T-helper 1 cell (primary cell): Measurements from ENCODE around the gene MDH1.
"Not testable (repeated sequence)": the region's sequence is repeated elsewhere in the genome, so short reads cannot be mapped to it uniquely, and the experiment has no call there.

Source experiments
- DNase-seq, 5 donors: peaks; one replicate each; pipeline ENCODE4 v3.0.0-alpha.2; 2012 to 2020
- total RNA-seq, 4 donors: gene quantifications; one replicate each; lab custom pipeline; 2026; lab: John Stamatoyannopoulos, UW

Gene MDH1
- total RNA-seq = 41.7 to 65.4 (median 52.7) reads per million in 4 donors

DNA sequence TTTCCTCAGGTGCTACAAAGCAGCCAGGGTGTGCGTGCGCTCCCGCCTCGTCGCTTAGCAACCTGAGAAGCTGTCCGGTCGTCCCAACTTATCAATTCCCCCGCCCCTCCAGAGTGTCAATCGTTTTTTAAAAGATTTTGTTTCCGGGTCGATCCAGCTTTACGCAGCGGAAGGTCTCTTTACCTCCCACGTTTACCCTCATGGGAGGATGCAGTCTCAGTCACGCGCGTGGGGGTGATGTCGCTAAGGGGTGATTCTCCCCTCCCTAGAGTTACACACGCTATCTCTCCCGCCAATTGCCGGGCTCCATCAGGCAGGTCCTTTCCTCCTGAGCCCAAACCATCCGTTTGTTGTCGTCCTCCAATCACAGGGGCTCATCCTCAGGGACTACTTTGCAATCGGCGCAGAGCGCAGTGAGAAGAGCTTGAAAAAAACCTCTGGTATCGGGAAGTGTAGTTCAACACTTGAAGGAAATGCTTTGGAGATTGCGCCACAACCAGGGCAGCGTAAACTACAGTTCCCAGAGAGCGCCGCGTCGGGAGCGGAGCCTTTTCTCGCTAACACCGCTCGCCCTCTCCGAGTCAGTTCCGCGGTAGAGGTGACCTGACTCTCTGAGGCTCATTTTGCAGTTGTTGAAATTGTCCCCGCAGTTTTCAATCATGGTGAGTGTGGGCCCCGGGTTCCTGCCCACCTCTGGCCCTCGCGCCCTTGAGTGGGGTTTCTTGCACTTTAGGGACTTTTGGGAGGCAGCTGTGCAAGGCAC, at the start of gene MDH1, which contains the start of gene WDPCP:
Gene MDH1, plus strand, starts transcription at position 579 of the 763 bp plus-strand sequence. Its CDS starts 81 bp downstream, at position 660.
Gene WDPCP, minus strand, starts transcription at position 93 of the 763 bp plus-strand sequence. CDS start 206 bp downstream, outside the sequence.
- peak; percentile 89 to 99 (median 93) for DNase-seq

DNA sequence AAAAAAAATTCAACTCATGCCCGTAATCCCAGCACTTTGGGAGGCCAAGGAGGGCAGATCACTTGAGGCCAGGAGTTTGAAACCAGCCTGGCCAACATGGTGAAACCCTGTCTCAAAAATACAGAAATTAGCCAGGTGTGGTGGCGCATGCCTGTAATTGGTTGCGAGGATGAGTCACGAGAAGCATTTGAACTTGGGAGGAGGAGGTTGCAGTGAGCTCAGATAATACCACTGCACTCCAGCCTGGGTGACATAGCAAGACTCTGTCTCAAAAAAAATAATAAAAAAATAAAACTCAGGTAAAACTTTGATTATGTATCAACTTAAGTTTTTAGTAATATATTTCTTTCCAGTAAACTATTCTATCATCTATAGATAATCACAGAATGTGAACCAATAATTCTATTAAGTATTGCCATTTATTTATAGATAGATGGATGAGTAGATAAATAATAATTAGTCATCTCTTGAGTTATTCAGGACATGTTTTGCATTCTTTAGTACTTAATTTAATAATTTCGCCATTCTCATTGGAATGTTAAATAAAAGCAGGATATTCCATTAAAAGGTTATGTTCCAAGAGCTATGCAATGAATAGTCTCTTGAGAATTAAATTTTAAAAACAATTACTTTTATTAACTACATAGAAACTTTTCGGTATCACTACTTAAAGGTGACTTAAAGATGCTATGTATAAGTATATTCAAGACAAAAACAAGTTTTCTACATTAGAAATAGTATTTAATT, 49.2 kb upstream of the MDH1 start:
- DNase-seq = no peak

DNA sequence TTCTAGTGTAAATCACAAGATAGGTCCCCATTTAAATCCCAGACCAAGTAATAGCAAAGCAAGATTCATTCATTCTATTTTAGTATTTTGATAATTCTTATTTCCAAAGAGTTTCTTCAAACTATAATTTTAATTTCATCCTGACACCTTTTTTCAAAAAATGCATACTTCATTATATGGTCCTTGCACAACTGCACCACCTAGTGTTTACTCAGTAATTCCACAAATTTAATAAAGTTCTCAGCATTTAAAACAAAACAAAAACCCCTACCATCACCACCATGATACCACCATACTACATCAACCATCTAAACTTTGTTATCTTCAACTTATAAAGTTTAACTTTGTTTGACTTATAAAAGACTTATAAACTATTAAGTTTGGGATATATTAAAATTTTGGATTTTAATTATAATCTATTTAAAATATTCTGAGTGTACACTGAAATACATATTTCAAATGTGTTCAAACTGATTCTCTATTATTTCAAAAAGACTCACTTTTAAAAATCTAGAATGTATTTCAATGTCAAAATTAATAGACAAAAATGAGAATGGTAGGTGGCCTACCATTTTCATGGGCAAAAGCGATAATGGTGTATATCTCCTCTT, 44.6 kb upstream of the MDH1 start:
- no peak for DNase-seq

DNA sequence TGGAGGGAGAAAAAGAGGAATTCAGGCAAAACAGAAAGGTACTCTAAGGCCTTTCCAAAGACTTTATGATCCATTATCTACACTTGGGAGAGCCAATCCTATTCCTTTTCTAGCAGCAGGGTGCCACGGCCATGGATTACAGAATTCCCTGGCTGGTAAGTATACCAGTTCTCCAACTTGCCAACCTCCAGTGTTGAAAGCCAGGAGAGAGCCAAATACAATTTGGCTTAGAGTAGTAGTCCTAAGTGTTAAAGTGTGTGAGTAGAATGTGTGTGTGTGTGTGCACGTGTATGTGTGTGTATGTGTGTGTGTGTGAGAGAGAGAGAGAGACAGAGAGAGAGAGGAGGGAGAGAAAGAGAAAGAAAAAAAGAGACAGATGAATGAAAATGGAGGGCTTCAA, 43.7 kb upstream of the MDH1 start:
- DNase-seq = no peak

DNA sequence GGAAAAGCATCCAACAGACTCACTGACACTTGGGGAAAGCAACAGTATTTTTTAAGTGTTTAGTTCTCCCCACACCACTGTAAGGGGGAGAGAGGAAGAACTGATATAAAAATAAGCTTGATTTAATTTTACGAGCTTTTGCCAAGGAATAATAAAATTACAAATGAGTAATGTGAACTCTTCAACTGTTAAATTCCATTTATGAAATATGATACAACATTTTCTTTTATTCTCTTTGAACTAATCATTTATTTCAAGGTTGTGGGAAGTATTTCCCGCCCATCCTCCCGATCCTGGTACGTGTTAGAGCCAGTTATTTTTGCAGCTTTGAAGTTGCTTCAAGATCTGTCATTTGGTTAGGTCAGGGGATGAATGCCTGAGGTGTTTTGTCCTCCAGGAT, 35.7 kb upstream of the MDH1 start:
- no peak for DNase-seq

DNA sequence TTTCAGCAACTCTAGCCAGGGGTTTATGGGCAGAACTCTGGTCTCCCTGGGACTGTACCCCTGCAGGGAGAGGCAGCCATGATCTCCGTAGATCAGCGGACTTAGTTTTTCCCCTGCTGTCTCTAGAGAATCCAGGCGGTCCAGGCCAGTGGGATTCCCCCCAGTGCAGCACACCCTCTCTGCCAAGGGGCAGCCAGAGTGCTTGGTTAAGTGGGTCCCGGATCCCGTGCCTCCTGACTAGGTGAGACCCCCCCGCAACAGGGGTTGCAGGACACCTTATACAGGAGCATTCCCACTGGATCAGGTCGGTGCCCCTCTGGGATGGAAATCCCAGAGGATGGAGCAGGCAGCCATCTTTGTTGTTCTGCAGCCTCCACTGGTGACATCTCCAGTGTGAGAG, 33.5 kb upstream of the MDH1 start:
- DNase-seq = no peak

DNA sequence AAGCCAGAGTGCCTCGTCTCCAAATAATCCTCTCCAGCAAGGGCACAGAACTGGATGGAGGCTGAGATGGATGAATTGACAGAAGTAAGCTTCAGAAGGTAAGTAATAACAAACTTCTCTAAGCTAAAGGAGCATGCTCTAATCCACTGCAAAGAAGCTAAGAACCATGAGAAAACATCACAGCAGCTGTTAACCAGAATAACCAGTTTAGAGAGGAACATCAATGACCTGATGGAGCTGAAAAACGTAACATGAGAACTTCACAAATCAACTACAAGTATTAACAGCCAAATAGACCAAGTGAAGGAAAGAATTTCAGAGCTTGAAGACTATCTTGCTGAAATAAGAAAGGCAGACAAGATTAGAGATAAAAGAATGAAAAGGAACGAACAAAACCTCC, 32.8 kb upstream of the MDH1 start:
- no peak for DNase-seq

DNA sequence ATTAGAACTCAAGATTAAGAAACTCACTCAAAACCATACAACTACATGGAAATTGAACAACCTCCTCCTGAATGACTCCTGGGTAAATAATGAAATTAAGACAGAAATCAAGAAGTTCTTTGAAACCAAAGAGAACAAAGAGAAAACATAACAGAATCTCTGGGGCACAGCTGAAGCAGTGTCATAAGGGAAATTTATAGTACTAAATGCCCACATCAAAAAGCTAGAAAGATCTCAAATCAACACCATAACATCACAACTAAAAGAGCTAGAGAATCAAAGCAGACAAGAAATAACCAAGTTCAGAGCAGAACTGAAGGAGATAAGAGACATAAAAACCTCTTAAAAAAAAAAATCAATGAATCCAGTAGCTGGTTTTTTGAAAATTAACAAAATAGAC, 30.9 kb upstream of the MDH1 start:
- not testable (repeated sequence) for DNase-seq

DNA sequence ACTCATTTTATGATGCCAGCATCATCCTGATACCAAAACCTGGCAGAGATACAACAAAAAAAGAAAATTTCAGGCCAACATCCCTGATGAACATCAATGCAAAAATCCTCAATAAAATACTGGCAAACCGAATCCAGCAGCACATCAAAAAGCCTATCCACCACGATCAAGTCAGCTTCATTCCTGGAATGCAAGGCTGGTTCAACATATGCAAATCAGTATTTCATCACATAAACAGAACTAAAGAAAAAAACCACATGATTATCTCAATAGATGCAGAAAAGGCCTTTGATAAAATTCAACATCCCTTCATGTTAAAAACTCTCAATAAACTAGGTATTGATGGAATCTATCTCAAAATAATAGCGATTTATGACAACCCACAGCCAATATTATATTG, 29.8 kb upstream of the MDH1 start:
- DNase-seq = not testable (repeated sequence)

DNA sequence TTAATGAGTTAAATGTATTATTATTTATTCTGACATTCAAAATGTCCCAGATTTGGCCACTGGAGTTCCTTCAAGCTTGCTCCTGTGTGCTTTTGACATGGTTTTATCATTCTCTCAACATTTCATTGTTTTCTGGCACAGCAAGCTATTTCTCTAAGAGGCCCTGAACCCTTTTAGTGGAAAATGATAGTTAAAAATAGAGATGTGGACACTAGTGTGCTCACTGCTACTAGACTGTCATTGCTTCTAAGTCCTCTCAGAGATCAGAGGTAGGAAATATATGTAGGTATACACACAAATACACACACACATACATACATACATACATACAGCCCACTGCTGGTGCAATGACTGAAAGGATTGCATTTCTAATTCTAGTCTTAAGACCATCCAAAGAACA, 26.0 kb upstream of the MDH1 start:
- no peak for DNase-seq

DNA sequence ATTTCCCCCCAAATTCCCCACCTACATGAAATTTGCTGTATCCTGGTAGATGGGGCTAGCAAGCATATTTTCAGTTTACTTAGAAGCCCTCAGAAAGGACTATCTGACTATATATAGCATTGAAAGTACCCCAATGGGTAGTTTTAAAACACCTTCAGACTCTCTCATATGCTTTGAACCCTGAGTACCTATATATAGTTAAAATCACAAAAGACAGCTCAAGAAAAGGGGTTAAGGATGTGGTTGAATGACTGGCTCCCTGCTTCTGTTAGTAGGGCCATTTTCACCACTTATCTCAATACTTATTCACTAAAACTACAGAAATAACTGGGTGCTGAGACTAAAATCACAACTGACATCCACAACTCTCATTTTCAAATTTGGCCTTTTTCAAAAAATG, 19.0 kb upstream of the MDH1 start:
- no peak for DNase-seq

DNA sequence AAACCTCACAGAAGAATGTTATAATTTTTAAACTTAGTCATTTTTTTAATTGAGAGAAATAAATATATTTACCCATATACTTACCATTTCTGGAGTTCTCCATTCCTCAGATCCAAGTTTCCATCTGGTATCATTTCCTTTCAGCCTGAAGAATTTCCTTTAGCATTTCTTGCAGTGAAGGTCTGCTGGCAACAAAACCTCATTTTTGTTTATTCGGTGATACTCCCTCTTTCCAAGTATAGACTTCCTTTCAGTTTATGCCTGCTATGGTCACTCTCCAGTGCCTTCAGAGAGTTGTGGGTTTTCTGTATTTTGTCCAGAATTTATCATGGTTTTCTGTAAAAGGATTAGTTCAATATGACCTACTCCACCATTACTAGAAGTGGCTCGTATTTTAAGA, 17.5 kb upstream of the MDH1 start:
- no peak for DNase-seq

DNA sequence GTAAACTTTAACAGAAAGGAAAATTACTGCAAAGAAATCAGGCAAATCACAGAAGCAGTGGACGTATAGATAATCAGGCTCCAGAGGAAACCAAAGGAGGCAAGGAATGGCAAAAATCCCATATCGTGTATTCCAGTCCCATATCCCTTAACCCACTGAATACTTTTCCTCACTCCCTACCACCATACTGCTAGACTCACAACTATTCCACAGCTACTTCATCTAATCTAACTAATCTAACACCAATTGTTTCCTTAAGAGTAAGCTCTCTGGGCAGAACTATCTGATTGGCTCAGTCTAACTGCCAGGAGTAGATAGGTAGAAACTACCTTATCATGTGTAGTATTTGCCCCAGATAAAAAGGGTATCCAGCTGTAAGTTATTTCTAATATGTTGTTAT, 16.8 kb upstream of the MDH1 start:
- no peak for DNase-seq

DNA sequence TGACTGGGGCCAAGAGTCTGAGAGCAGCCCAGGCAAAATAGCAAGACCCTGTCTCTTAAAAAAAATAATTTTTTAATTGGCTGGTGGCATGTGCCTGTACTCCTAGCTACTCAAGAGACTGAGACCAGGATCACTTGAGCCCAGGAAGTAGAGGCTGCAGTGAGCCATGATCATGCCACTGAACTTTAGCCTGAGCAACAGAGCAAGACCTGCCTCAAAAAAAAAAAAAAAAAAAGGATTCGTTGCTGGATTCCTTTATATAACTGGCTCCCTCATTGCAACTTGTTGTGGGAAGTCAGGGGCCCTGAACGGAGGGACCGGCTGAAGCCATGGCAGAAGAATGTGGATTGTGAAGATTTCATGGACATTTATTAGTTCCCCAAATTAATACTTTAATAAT, 15.7 kb upstream of the MDH1 start:
- DNase-seq = not testable (repeated sequence)

DNA sequence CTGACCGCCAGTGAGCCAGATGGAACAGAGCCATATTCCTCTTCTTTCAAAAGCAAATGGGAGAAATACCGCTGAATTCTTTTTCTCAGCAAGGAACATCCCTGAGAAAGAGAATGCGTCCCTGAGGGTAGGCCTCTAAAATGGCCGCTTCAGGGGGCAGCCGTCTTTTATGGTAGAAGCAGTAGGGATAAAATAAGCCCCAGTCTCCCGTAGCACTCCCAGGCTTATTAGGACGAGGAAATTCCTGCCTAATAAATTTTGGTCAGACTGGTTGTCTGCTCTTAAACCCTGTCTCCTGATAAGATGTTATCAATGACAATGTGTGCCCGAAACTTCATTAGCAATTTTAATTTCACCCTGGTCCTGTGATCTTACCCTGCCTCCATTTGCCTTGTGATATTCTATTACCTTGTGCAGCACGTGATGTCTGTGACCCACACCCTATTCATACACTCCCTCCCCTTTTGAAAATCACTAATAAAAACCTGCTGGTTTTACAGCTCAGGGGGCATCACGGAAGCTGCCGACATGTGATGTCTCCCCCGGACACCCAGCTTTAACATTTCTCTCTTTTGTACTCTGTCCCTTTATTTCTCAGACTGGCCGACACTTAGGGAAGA, 14.9 kb upstream of the MDH1 start:
- not testable (repeated sequence) for DNase-seq

DNA sequence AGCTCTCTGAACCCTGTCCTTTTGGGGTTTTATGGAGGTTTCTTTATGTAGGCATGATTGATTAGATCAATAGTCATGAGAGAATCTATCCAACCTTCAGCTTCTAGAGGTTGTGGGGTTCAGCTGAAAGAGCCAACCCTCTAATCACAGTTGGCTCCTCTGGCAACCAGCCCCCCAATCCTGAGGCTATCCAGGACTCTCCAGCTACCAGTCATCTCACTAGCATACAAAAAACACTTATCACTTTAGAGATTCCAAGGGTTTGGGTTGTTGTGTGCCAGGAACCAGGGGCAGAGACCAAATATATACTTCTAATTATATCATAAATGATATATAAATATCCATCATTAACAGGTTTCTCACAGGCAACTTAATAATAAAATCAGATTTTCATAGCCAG, 12.2 kb upstream of the MDH1 start:
- no peak for DNase-seq

DNA sequence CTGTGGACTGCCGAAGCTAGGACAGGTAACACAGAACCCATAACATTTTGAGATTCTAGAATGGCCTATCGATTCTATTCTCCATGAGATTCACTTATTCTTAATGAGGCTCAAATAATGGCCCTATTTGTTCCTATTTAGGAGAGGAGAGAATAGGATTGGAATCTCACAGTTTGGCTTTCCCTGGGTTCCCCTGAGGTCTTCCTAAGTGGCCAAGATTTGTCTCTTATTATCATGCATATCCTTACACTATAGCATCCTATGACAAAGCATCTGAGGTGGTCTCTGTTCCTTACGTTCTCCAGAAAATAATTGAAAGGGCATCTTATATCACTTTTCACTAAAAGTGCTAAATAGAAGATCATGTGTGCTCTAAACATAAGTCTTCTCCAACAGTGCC, 10.0 kb upstream of the MDH1 start:
- DNase-seq = no peak

DNA sequence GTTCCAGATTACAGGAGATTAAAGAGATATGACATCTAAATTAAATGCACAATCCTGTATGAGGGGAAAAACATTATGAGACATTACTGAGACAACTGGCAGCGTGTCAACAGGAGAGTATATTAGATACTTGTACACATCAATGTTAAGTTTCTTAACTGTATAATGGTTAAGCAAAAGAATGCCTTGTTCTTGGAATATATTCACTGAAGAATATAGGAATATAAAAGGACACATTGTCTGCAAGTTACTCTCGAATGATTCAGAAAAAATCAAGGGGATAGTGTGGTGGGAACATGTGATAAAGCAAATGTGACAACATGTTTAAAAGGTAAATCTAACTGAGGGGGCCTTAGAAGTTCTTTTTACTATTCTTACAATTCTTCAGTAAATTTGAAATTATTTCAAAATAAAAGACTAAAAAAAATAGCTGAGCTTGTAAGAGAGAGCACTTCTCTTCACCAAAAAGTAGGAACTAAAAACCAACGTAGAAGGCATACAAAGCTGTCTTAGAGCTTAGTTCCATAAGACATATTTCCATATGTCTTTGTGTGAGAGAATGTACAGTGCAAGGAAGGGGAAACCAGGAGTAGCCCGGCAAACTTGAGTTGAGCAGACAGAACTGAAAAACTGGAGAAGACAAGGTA, 8.0 kb upstream of the MDH1 start:
- no peak for DNase-seq

DNA sequence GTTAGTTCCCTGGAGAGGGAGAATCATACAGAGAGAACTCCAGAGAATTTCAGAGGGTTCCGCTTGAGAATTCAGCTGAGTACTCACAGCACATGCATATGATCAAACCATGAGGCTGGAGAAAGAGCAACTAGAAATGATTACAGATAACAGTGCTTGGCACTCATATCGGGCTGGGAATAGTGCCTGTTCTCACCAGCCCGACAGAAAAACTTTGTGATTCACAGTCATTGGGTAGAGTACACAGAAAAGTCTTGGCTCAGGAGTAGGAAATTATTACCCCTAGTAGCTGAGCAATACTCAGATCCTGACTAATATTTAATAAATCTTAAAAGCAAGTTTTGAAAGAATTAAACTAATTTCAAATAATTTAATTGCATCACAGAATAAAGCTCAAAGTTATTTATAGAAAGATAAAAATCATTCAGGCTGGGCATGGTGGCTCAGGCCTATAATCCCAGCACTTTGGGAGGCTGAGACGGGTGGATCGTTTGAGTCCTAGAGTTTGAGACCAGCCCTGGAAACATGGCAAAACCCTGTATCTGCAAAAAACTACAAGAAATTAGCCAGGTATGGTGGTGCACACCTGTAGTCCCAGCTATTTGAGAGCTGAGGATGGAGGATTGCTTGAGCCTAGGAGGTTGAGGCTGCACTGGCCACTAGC, 7.3 kb upstream of the MDH1 start:
- DNase-seq = no peak

DNA sequence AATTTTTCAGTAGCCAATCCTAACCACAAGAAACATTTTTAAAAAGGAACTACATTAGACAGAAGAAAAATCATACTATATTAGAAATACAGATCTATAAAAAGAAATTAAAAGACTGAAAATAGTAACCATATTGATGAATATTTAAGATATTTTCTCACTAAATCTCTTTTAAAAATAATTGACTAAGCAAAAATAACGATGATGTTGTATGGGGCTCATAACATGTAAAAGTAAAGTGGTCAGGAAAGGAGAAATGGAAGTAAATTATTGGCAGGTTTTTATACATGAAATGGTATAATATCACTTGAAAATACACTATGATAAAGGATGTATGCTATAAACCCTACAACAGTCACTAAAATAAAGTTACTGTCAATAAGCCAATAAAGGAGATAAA, 5.9 kb upstream of the MDH1 start:
- no peak for DNase-seq

DNA sequence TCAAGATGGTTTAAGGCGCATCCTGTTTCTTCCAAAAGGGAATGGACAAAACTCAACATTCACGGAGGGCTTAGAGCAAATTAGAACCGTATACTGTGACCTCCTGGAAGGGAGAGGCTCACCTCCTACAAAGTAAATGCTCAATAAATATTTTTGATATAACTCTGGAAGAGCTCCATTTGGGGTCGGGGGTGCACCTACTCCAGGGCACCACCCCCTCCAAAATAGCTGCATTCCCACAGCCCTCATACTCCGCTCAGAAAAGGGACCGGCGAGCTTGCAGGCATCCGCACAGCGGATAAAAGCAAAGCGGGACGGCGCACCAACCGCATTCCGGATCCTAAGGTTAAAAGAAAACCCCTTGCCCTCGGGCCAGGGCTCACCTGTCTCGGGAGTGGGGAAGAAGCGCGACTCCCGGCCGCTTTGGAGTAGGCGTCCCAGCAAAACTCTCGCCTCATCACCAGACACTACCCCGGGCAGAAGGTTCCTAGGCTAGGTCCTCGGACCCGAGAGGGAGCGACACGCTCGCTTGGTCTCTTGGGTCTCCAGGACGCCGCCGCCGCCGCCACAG, 864 bp upstream of the MDH1 start:
- no peak for DNase-seq
